NCI-H2227 treated with DMSO at 0.1 percent for 48 hours (cell line): ENCODE results near the gene UFC1.
"Not testable (repeated sequence)": the region's sequence is repeated elsewhere in the genome, so short reads cannot be mapped to it uniquely, and the experiment has no call there.

Experiments
- DNase-seq: peaks from one replicate; lab custom pipeline; 2025; lab: John Stamatoyannopoulos, UW

UFC1 gene

GRCh38 chr1:161153682-161154337, at the start of gene UFC1:
Gene UFC1 (plus strand): TSS chr1:161153978. CDS start chr1:161153998, 20 bp downstream.
- DNase-seq, result peak; percentile 93

GRCh38 chr1:161106431-161106830, 47.3 kb upstream of the UFC1 start:
- no peak for DNase-seq

GRCh38 chr1:161111117-161111516, 42.7 kb upstream of the UFC1 start:
- DNase-seq, result no peak

GRCh38 chr1:161111527-161111926, 42.3 kb upstream of the UFC1 start:
- DNase-seq, result no peak

GRCh38 chr1:161113915-161114314, 39.9 kb upstream of the UFC1 start:
- no peak for DNase-seq

- DNase-seq, result no peak
Observed at GRCh38 chr1:161114556-161114955, 39.2 kb upstream of the UFC1 start.

GRCh38 chr1:161115132-161115711, 38.6 kb upstream of the UFC1 start:
- no peak for DNase-seq

GRCh38 chr1:161115961-161116360, 37.8 kb upstream of the UFC1 start:
- not testable (repeated sequence) for DNase-seq

- DNase-seq, result peak; percentile 90
Observed at GRCh38 chr1:161117759-161118581, 35.8 kb upstream of the UFC1 start, which contains the start of the genes NIT1 and PFDN2. Gene NIT1 (plus strand): TSS chr1:161118105. CDS start chr1:161118177, 72 bp downstream. Gene PFDN2 (minus strand): TSS chr1:161118037. CDS start chr1:161118026, 11 bp downstream.

- DNase-seq, result peak; percentile 32
Observed at GRCh38 chr1:161119092-161119903, 34.5 kb upstream of the UFC1 start.

- no peak for DNase-seq
Observed at GRCh38 chr1:161121042-161121650, 32.6 kb upstream of the UFC1 start.

GRCh38 chr1:161121834-161122233, 31.9 kb upstream of the UFC1 start:
- DNase-seq, result no peak

- DNase-seq, result no peak
Observed at GRCh38 chr1:161122967-161123366, 30.8 kb upstream of the UFC1 start.

GRCh38 chr1:161127649-161128048, 26.1 kb upstream of the UFC1 start:
- no peak for DNase-seq

- no peak for DNase-seq
Observed at GRCh38 chr1:161128591-161129420, 25.0 kb upstream of the UFC1 start.

GRCh38 chr1:161130266-161130665, 23.5 kb upstream of the UFC1 start:
- DNase-seq, result no peak

GRCh38 chr1:161131523-161132409, 22.0 kb upstream of the UFC1 start:
- DNase-seq, result peak; percentile 19

GRCh38 chr1:161132410-161133219, 21.2 kb upstream of the UFC1 start, which contains the start of gene DEDD:
Gene DEDD (minus strand): TSS chr1:161132667. CDS start chr1:161124462, 8,205 bp downstream.
- DNase-seq, result peak; percentile 98
